Measurements from ENCODE around the gene BRPF1.

Gene BRPF1

GRCh38 chr3:9718118-9718517 is 13.4 kb upstream of the BRPF1 start:
- Histone ChIP-seq H3K27ac (ENCODE audit: low read depth, low read length) (no peak overlapping the region), H3K27me3 (ENCODE audit: control insufficient read depth, insufficient read depth, low read length) (no peaks in the 10 kb centered on the region; the same call in 1 of the 2 replicates), H3K4me1 (ENCODE audit: control insufficient read depth, insufficient read depth, low read length) (no peaks in the 10 kb centered on the region), H3K36me3 (ENCODE audit: control insufficient read depth, insufficient read depth, low read length) (no peaks in the 10 kb centered on the region), H3K9ac (ENCODE audit: low read depth, low read length) (no peak overlapping the region), H3K4me3 (ENCODE audit: low read depth, low read length) (no peak overlapping the region), H3K9me3 (ENCODE audit: control insufficient read depth, insufficient read depth, low read length) (no peaks in the 10 kb centered on the region)

DNA sequence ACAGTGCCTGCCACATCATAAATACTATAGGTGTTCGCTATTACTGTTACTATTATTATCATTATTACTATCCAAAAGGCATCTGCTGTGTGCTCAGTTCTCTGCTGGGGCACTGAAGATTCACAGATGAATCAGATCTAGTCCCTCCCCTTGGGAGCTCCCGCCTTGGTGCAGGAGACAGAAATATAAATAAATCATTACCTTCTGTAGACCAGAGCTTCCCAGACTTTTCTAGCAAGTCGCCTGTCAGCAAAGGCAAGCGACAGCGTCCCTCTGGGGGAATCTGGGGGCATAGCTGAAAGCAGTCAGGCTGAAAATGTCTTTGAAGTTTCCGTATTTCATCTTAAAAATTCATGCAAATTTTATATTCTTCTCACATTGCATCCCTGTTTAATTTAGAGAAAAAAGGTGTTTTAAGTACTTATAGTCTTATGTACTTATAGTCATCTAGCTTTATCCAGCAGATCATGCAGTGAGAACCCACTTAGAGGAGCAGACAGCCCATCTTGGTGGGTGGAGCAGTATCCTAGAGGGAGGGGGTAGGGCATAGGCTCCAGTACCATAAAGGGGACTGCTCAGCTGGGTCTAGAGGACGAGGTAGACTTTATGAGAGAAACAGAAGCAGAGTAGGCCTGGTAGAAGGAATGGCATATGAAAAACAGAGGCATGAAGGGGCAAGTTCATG is 10.4 kb upstream of the BRPF1 start:
- no peaks in the 10 kb centered on the region for H3K36me3 ChIP-seq (ENCODE audit: control insufficient read depth, insufficient read depth, low read length)
- no peak overlapping the region for H3K9ac ChIP-seq (ENCODE audit: low read depth, low read length)
- no peaks in the 10 kb centered on the region for H3K4me1 ChIP-seq (ENCODE audit: control insufficient read depth, insufficient read depth, low read length)
- H3K27me3 ChIP-seq (ENCODE audit: control insufficient read depth, insufficient read depth, low read length) = no peaks in the 10 kb centered on the region
- H3K27ac ChIP-seq (ENCODE audit: low read depth, low read length) = no peak overlapping the region
- H3K4me3 ChIP-seq (ENCODE audit: low read depth, low read length) = no peak overlapping the region
- H3K9me3 ChIP-seq (ENCODE audit: control insufficient read depth, insufficient read depth, low read length) = no peaks in the 10 kb centered on the region

DNA sequence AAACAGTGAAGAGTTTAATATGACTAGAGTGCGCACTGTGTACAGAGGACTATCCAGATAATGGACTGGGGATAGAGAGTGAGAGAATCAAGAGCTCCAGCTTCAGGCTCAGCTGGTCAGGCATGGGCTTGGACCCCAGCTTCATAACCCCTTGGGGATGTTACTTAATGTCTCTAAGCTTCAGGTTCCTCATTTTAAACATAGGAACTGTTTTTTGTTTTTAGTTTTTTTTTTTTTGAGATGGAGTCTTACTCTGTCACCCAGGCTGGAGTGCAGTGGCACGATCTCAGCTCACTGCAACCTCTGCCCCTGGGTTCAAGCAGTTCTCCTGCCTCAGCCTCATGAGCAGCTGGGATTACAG is 9.9 kb upstream of the BRPF1 start:
- H3K4me1 ChIP-seq (ENCODE audit: control insufficient read depth, insufficient read depth, low read length) = no peaks in the 10 kb centered on the region
- no peaks in the 10 kb centered on the region for H3K27me3 ChIP-seq (ENCODE audit: control insufficient read depth, insufficient read depth, low read length)
- H3K27ac ChIP-seq (ENCODE audit: low read depth, low read length) = no peak overlapping the region
- H3K4me3 ChIP-seq (ENCODE audit: low read depth, low read length) = no peak overlapping the region
- H3K36me3 ChIP-seq (ENCODE audit: control insufficient read depth, insufficient read depth, low read length) = no peaks in the 10 kb centered on the region
- H3K9ac ChIP-seq (ENCODE audit: low read depth, low read length) = no peak overlapping the region
- no peaks in the 10 kb centered on the region for H3K9me3 ChIP-seq (ENCODE audit: control insufficient read depth, insufficient read depth, low read length)

DNA sequence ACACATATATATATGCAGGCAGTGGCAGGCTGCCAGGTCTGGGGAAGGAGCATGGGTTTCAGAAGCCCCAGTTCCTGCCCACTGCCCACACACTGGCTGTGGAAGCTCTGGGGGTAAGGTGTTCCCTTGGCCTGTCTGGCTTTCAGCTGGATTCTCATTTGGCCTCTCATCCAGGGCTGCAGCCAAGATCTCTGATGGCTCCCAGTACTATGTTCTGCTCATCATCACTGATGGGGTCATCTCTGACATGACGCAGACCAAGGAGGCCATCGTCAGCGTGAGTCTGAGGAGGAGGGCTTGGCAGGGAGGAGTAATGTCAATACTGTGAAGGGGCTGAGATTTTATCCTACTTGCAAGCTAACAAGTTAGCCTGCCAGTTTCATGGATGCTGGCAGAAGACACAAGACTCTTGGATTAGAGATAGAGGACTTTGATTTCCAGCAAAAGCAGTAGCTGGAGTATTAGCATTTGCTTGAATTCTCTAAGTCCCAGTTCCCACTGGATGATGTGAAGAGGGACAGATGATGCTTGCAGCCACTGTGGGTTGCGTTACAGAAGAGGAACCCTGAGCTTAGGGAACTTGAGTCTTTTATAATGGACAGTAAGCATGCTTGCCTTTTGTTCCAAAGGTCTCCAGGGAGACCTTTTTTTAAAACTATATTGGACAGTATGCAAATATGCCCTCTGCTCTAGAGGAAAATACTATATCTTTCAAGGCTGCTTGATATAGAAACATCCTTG is 5.6 kb upstream of the BRPF1 start:
- no peak overlapping the region for H3K27ac ChIP-seq (ENCODE audit: low read depth, low read length)
- H3K9me3 ChIP-seq (ENCODE audit: control insufficient read depth, insufficient read depth, low read length) = no peaks in the 10 kb centered on the region

GRCh38 chr3:9727041-9727595 is 4.4 kb upstream of the BRPF1 start:
- no peaks in the 10 kb centered on the region for H3K9me3 ChIP-seq (ENCODE audit: control insufficient read depth, insufficient read depth, low read length)
- H3K4me3 ChIP-seq (ENCODE audit: low read depth, low read length) = peak overlapping the region; percentile 65
- H3K9ac ChIP-seq (ENCODE audit: low read depth, low read length) = no peak overlapping the region
- no peak overlapping the region for H3K27ac ChIP-seq (ENCODE audit: low read depth, low read length)
- H3K4me1 ChIP-seq (ENCODE audit: control insufficient read depth, insufficient read depth, low read length) = peaks cover 5% of the 10 kb centered on the region; the same call in 1 of the 2 replicates
- H3K36me3 ChIP-seq (ENCODE audit: control insufficient read depth, insufficient read depth, low read length) = no peaks in the 10 kb centered on the region
- H3K27me3 ChIP-seq (ENCODE audit: control insufficient read depth, insufficient read depth, low read length) = no peaks in the 10 kb centered on the region

More for the DNA sequence above, 5.6 kb upstream of the BRPF1 start:
- Histone ChIP-seq H3K4me1 (ENCODE audit: control insufficient read depth, insufficient read depth, low read length) (peaks cover 5% of the 10 kb centered on the region; the same call in 1 of the 2 replicates), H3K36me3 (ENCODE audit: control insufficient read depth, insufficient read depth, low read length) (no peaks in the 10 kb centered on the region), H3K27me3 (ENCODE audit: control insufficient read depth, insufficient read depth, low read length) (no peaks in the 10 kb centered on the region), H3K4me3 (ENCODE audit: low read depth, low read length) (no peak overlapping the region), H3K9ac (ENCODE audit: low read depth, low read length) (no peak overlapping the region)

DNA sequence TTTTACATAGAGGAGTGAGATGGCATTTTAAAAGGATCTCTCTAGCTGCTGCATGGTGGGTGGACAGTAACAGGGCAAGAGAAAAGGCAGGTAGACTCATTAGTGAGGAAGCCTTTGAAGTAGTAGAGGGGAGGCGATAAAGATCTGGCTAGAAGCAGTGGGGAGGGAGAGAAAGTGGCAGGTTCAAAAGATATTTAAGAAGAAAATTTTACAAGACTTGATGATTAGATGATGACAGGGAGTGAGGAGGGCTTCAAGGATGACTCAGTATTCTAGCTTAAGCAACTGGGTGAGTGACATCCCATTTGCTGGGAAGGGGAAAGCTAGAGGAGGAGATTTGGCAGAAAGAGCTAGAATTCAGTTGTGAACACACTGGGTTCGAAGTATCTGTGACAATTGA is 3.8 kb upstream of the BRPF1 start:
- no peaks in the 10 kb centered on the region for H3K36me3 ChIP-seq (ENCODE audit: control insufficient read depth, insufficient read depth, low read length)
- peaks cover 9% of the 10 kb centered on the region for H3K4me1 ChIP-seq (ENCODE audit: control insufficient read depth, insufficient read depth, low read length)
- H3K27me3 ChIP-seq (ENCODE audit: control insufficient read depth, insufficient read depth, low read length) = no peaks in the 10 kb centered on the region
- H3K9me3 ChIP-seq (ENCODE audit: control insufficient read depth, insufficient read depth, low read length) = no peaks in the 10 kb centered on the region
- H3K9ac ChIP-seq (ENCODE audit: low read depth, low read length) = no peak overlapping the region
- H3K4me3 ChIP-seq (ENCODE audit: low read depth, low read length) = no peak overlapping the region
- H3K27ac ChIP-seq (ENCODE audit: low read depth, low read length) = no peak overlapping the region

DNA sequence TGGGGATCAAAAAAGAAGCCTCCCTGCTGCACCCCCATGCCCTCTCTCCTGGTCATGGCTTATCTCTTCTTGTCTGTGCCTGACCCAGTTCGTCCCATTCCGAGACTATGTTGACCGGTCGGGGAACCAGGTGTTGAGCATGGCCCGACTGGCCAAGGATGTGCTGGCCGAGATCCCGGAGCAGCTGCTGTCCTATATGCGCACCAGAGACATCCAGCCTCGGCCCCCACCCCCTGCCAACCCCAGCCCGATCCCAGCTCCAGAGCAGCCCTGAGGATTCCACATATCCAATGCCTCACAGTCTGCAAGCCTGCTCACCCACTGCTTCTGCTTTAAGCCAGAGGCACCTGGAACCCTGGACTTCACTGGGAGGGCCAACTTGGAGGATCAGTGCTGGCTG is 2.1 kb upstream of the BRPF1 start:
- no peaks in the 10 kb centered on the region for H3K27me3 ChIP-seq (ENCODE audit: control insufficient read depth, insufficient read depth, low read length)
- no peak overlapping the region for H3K4me3 ChIP-seq (ENCODE audit: low read depth, low read length)
- no peaks in the 10 kb centered on the region for H3K9me3 ChIP-seq (ENCODE audit: control insufficient read depth, insufficient read depth, low read length)
- H3K4me1 ChIP-seq (ENCODE audit: control insufficient read depth, insufficient read depth, low read length) = peaks cover 13% of the 10 kb centered on the region
- H3K36me3 ChIP-seq (ENCODE audit: control insufficient read depth, insufficient read depth, low read length) = peaks cover 8% of the 10 kb centered on the region
- H3K9ac ChIP-seq (ENCODE audit: low read depth, low read length) = no peak overlapping the region
- H3K27ac ChIP-seq (ENCODE audit: low read depth, low read length) = no peak overlapping the region

- Histone ChIP-seq H3K27me3 (ENCODE audit: control insufficient read depth, insufficient read depth, low read length) (no peaks in the 10 kb centered on the region), H3K9ac (ENCODE audit: low read depth, low read length) (no peak overlapping the region), H3K4me1 (ENCODE audit: control insufficient read depth, insufficient read depth, low read length) (peaks cover 13% of the 10 kb centered on the region), H3K4me3 (ENCODE audit: low read depth, low read length) (peak overlapping the region; percentile 66), H3K27ac (ENCODE audit: low read depth, low read length) (no peak overlapping the region), H3K9me3 (ENCODE audit: control insufficient read depth, insufficient read depth, low read length) (no peaks in the 10 kb centered on the region), H3K36me3 (ENCODE audit: control insufficient read depth, insufficient read depth, low read length) (peaks cover 19% of the 10 kb centered on the region)
These were observed 804 bp upstream of the BRPF1 start for GRCh38 chr3:9730657-9731205.

GRCh38 chr3:9732080-9732739 is 675 bp downstream of the BRPF1 start:
- Histone ChIP-seq H3K4me1 (ENCODE audit: control insufficient read depth, insufficient read depth, low read length) (peaks cover 13% of the 10 kb centered on the region), H3K9ac (ENCODE audit: low read depth, low read length) (peak overlapping the region; percentile 100), H3K27me3 (ENCODE audit: control insufficient read depth, insufficient read depth, low read length) (no peaks in the 10 kb centered on the region), H3K4me3 (ENCODE audit: low read depth, low read length) (peak overlapping the region; percentile 98), H3K27ac (ENCODE audit: low read depth, low read length) (peak overlapping the region; percentile 98), H3K9me3 (ENCODE audit: control insufficient read depth, insufficient read depth, low read length) (no peaks in the 10 kb centered on the region), H3K36me3 (ENCODE audit: control insufficient read depth, insufficient read depth, low read length) (peaks cover 31% of the 10 kb centered on the region)

- H3K4me3 ChIP-seq (ENCODE audit: low read depth, low read length) = peak overlapping the region; percentile 98
- H3K9me3 ChIP-seq (ENCODE audit: control insufficient read depth, insufficient read depth, low read length) = no peaks in the 10 kb centered on the region
- peaks cover 36% of the 10 kb centered on the region for H3K36me3 ChIP-seq (ENCODE audit: control insufficient read depth, insufficient read depth, low read length)
- H3K27ac ChIP-seq (ENCODE audit: low read depth, low read length) = no peak overlapping the region
- no peak overlapping the region for H3K9ac ChIP-seq (ENCODE audit: low read depth, low read length)
- peaks cover 13% of the 10 kb centered on the region for H3K4me1 ChIP-seq (ENCODE audit: control insufficient read depth, insufficient read depth, low read length)
- no peaks in the 10 kb centered on the region for H3K27me3 ChIP-seq (ENCODE audit: control insufficient read depth, insufficient read depth, low read length)
These were observed 1.2 kb downstream of the BRPF1 start for GRCh38 chr3:9732740-9733115.

All from HUES48 (cell line).